H54 (cell line): Measurements from ENCODE around the gene SLC44A4.

Experiments
- DNase-seq: peaks from one replicate; pipeline ENCODE4 v3.0.0; 2011; ENCODE audit warnings: low spot score, mixed read lengths; ENCODE audit not compliant: insufficient read length
- FAIRE-seq: peaks from 3 replicates; lab custom pipeline; 2011; peaks lifted over from hg19 to GRCh38; lab: Jason Lieb, UNC
- POLR2A ChIP-seq: IDR thresholded peaks from 2 replicates; pipeline ENCODE4 v1.6.1; 2011; ENCODE audit warnings: low read depth, mild to moderate bottlenecking, low read length

SLC44A4 gene

GRCh38 chr6:31815025-31815838, 63.6 kb downstream of the SLC44A4 start, which contains the start of the genes HSPA1A and HSPA1L:
Gene HSPA1A (plus strand): TSS chr6:31815543. CDS start chr6:31815757, 214 bp downstream.
Gene HSPA1L (minus strand): TSS chr6:31815283. CDS start chr6:31811972, 3,311 bp downstream.
- peak; percentile 97 for TF ChIP-seq POLR2A
- FAIRE-seq = no peak
- DNase-seq = no peak

- DNase-seq = peak; percentile 85
- no peak for FAIRE-seq
- TF ChIP-seq POLR2A = peak; percentile 26; the same call in 1 of the 2 replicates
Measured at GRCh38 chr6:31814677-31815024, 64.1 kb downstream of the SLC44A4 start.

- TF ChIP-seq POLR2A = no peak
- FAIRE-seq (no peak), DNase-seq (no peak)
Measured at GRCh38 chr6:31813465-31813849, 65.3 kb downstream of the SLC44A4 start.
